ENCODE data around the gene KRTAP13-2. TPM values are rescaled to one million over a fixed set of nuclear protein-coding genes. Genes with fewer than 3 reads are reported as not detected.

KRTAP13-2 gene
- not detected in 2 replicates for total RNA-seq

GRCh38 chr21:30372139-30372770 lies at the start of gene KRTAP13-2:
Gene KRTAP13-2 (minus strand): TSS chr21:30372271. CDS start chr21:30372213, 58 bp downstream.
- intact Hi-C loops (cut with micrococcal nuclease) = no loop called here

- intact Hi-C loops (cut with micrococcal nuclease) = no loop called here
These were observed 43.9 kb upstream of the KRTAP13-2 start for GRCh38 chr21:30415993-30416392.

GRCh38 chr21:30408782-30409494 lies 36.9 kb upstream of the KRTAP13-2 start:
- intact Hi-C loops (cut with micrococcal nuclease) = no loop called here

- intact Hi-C loops (cut with micrococcal nuclease) = no loop called here
These were observed 23.7 kb upstream of the KRTAP13-2 start, which contains the start of gene KRTAP13-1 for GRCh38 chr21:30395731-30396130. Gene KRTAP13-1 (plus strand): TSS chr21:30396031. CDS start chr21:30396087, 56 bp downstream.

GRCh38 chr21:30391492-30392025 lies 19.5 kb upstream of the KRTAP13-2 start:
- intact Hi-C loops (cut with micrococcal nuclease) = no loop called here

GRCh38 chr21:30382201-30382600 lies 10.1 kb upstream of the KRTAP13-2 start:
- intact Hi-C loops (cut with micrococcal nuclease) = no loop called here

- intact Hi-C loops (cut with micrococcal nuclease) = no loop called here
These were observed 16.2 kb downstream of the KRTAP13-2 start for GRCh38 chr21:30355906-30356305.

- intact Hi-C loops (cut with micrococcal nuclease) = no loop called here
These were observed 17.6 kb downstream of the KRTAP13-2 start for GRCh38 chr21:30354308-30355005.

- intact Hi-C loops (cut with micrococcal nuclease) = no loop called here
These were observed 20.5 kb downstream of the KRTAP13-2 start for GRCh38 chr21:30351534-30351933.

- intact Hi-C loops (cut with micrococcal nuclease) = loop anchor here (10.0 kb wide), 1 partner anchor 1255 kb away; no protein-coding TSS in a partner anchor
These were observed 22.5 kb downstream of the KRTAP13-2 start for GRCh38 chr21:30349572-30349971.

GRCh38 chr21:30348506-30348905 lies 23.6 kb downstream of the KRTAP13-2 start, which contains the start of gene KRTAP23-1:
Gene KRTAP23-1 (minus strand): TSS chr21:30348606. CDS start chr21:30348606, 0 bp downstream.
- intact Hi-C loops (cut with micrococcal nuclease) = loop anchor here (10.0 kb wide), 1 partner anchor 1256 kb away; no protein-coding TSS in a partner anchor

- intact Hi-C loops (cut with micrococcal nuclease) = loop anchor here (10.0 kb wide), 1 partner anchor 1260 kb away; no protein-coding TSS in a partner anchor
These were observed 27.1 kb downstream of the KRTAP13-2 start for GRCh38 chr21:30345014-30345413.

GRCh38 chr21:30340714-30341573 lies 31.1 kb downstream of the KRTAP13-2 start:
- intact Hi-C loops (cut with micrococcal nuclease) = loop anchor here (10.0 kb wide), 1 partner anchor 1264 kb away; no protein-coding TSS in a partner anchor

- intact Hi-C loops (cut with micrococcal nuclease) = no loop called here
These were observed 33.4 kb downstream of the KRTAP13-2 start for GRCh38 chr21:30338717-30339116.

GRCh38 chr21:30337772-30338171 lies 34.3 kb downstream of the KRTAP13-2 start:
- intact Hi-C loops (cut with micrococcal nuclease) = no loop called here

- intact Hi-C loops (cut with micrococcal nuclease) = no loop called here
These were observed 34.8 kb downstream of the KRTAP13-2 start, which contains the start of gene KRTAP27-1 for GRCh38 chr21:30337276-30337744. Gene KRTAP27-1 (minus strand): TSS chr21:30337694. CDS start chr21:30337668, 26 bp downstream.

GRCh38 chr21:30336596-30336995 lies 35.5 kb downstream of the KRTAP13-2 start:
- intact Hi-C loops (cut with micrococcal nuclease) = no loop called here

- intact Hi-C loops (cut with micrococcal nuclease) = no loop called here
These were observed 38.3 kb downstream of the KRTAP13-2 start for GRCh38 chr21:30333736-30334135.

GRCh38 chr21:30332681-30333080 lies 39.4 kb downstream of the KRTAP13-2 start:
- intact Hi-C loops (cut with micrococcal nuclease) = no loop called here

GRCh38 chr21:30329203-30329875 lies 42.7 kb downstream of the KRTAP13-2 start:
- intact Hi-C loops (cut with micrococcal nuclease) = no loop called here

Data from T-helper 2 cell treated with Interferon-gamma antibody and Interleukin-4, amounts not matched to agents 100 ng/mL and 5 ng/mL, for 36 hours (primary cell).